ENCODE data around the gene COG5. TPM values are rescaled to one million over a fixed set of nuclear protein-coding genes. Genes with fewer than 3 reads are reported as not detected.

COG5 gene
- polyA plus RNA-seq, 1 of the 3 experiments (the other 2 are of a cell fraction), result 21.2 TPM

GRCh38 chr7:107242267-107242666, 321.5 kb downstream of the COG5 start:
- DNase-seq, result no peak
- Histone ChIP-seq H3K9me3 (0 out of 2 replicates have a peak, but pooled peaks cover 8% of the 10 kb centered on the region), H3K4me2 (no peak overlapping the region), H3K36me3 (replicated peaks in 1 of 2; ENCODE audit: control insufficient read depth in 1 of 2, insufficient read depth in 2 of 2, low read length in 1 of 2) (peaks cover 0 to 37% of the 10 kb centered on the region in 2 experiments), H3K4me1 (ENCODE audit: control insufficient read depth in 1 of 2, insufficient read depth in 2 of 2, low read depth in 1 of 2, low read length in 1 of 2) (peaks cover 0 to 5% of the 10 kb centered on the region in 2 experiments; a peak in 2 of 4 replicates), H3F3A (replicated peaks; ENCODE audit: insufficient read depth) (no peaks in the 10 kb centered on the region), H3K9ac (no peak overlapping the region), H4K20me1 (ENCODE audit: insufficient read depth) (no peaks in the 10 kb centered on the region), H3K9me2 (no peaks in the 10 kb centered on the region), H2AFZ (ENCODE audit: low read depth) (no peak overlapping the region), H3K27me3 (ENCODE audit: insufficient read depth) (no peaks in the 10 kb centered on the region), H3K4me3 (ENCODE audit: low read depth in 2 of 2, low read length in 1 of 2) (no peak overlapping the region), H3K27ac (ENCODE audit: low read depth in 2 of 2, low read length in 1 of 2) (no peak overlapping the region), H3K79me2 (ENCODE audit: insufficient read depth) (no peaks in the 10 kb centered on the region)
- ChIA-PET POLR2A (no interaction called here), CTCF (interaction anchor here (0.6 kb wide), 1 partner anchor 1607 kb away, joined by 3 read pairs; no protein-coding TSS in a partner anchor)
- no peak for TF ChIP-seq GATA2 (CRISPR knock-in tag; IDR thresholded peaks at IDR 0.05)
- TF ChIP-seq FOSL2 (IDR thresholded peaks at IDR 0.05; ENCODE audit: borderline replicate concordance, low read depth), result no peak
- no peak for TF ChIP-seq FOXM1 (IDR thresholded peaks at IDR 0.05; ENCODE audit: low read depth)
- no peak for TF ChIP-seq POLR2AphosphoS5 (IDR thresholded peaks at IDR 0.05; ENCODE audit: low read depth, low read length)
- TF ChIP-seq GABPA (IDR thresholded peaks at IDR 0.05; ENCODE audit: low read depth), result no peak
- no peak for TF ChIP-seq ELF1 (IDR thresholded peaks at IDR 0.05)
- TF ChIP-seq SMC3 (IDR thresholded peaks at IDR 0.05; ENCODE audit: low read depth, low read length), result no peak
- TF ChIP-seq RCOR1 (IDR thresholded peaks at IDR 0.05; ENCODE audit: low read length), result no peak
- TF ChIP-seq CHD2 (IDR thresholded peaks at IDR 0.05; ENCODE audit: low read length, partially characterized antibody), result no peak
- no peak for TF ChIP-seq MAX (IDR thresholded peaks at IDR 0.05; ENCODE audit: low read depth)
- no peak for TF ChIP-seq TAF1 (IDR thresholded peaks at IDR 0.05; ENCODE audit: borderline replicate concordance, low read depth, low read length)
- TF ChIP-seq RXRA (IDR thresholded peaks at IDR 0.05; ENCODE audit: borderline replicate concordance, low read depth), result no peak
- TF ChIP-seq USF2 (IDR thresholded peaks at IDR 0.05; ENCODE audit: borderline replicate concordance, low read depth, low read length), result no peak
- no peak for TF ChIP-seq TEAD4 (IDR thresholded peaks at IDR 0.05; ENCODE audit: borderline replicate concordance, insufficient read depth)
- TF ChIP-seq SIN3A (IDR thresholded peaks at IDR 0.05; ENCODE audit: borderline replicate concordance, low read depth, low read length), result no peak
- TF ChIP-seq TCF12 (IDR thresholded peaks at IDR 0.05), result no peak
- TF ChIP-seq MEF2A (IDR thresholded peaks at IDR 0.05; ENCODE audit: borderline replicate concordance, low read depth), result no peak
- TF ChIP-seq RAD21 (IDR thresholded peaks at IDR 0.05; ENCODE audit: low read length), result no peak
- 81% methylated on average over 4 of the region's 4 CpGs for WGBS (ENCODE audit: low lambda C conversion rate)

- ChIA-PET CTCF (interaction anchor here (0.6 to 1.0 kb wide), 2 partner anchors 44 to 226 kb away, joined by 3 read pairs; no protein-coding TSS in a partner anchor), POLR2A (no interaction called here)
- no peaks in the 10 kb centered on the region for H3K79me2 ChIP-seq (ENCODE audit: insufficient read depth)
- H3K27ac ChIP-seq (ENCODE audit: low read depth in 2 of 2, low read length in 1 of 2), result peak overlapping the region; percentile 42 to 48; a peak in 3 of 4 replicates
- no peak overlapping the region for H3K9ac ChIP-seq
- H3K27me3 ChIP-seq (ENCODE audit: insufficient read depth), result no peaks in the 10 kb centered on the region
- H3K9me2 ChIP-seq, result no peaks in the 10 kb centered on the region
- DNase-seq, result no peak
- no peaks in the 10 kb centered on the region; the same call in 1 of the 2 replicates for H4K20me1 ChIP-seq (ENCODE audit: insufficient read depth)
- peaks cover 9% of the 10 kb centered on the region for H3F3A ChIP-seq (replicated peaks; ENCODE audit: insufficient read depth)
- H2AFZ ChIP-seq (ENCODE audit: low read depth), result no peak overlapping the region
- no peak for TF ChIP-seq CTCF (IDR thresholded peaks at IDR 0.05)
- TF ChIP-seq CHD2 (IDR thresholded peaks at IDR 0.05; ENCODE audit: low read length, partially characterized antibody), result no peak
- no peak for TF ChIP-seq EZH2phosphoT487 (IDR thresholded peaks at IDR 0.05; ENCODE audit: borderline replicate concordance, low read depth)
- no peaks in the 10 kb centered on the region for H3K9me3 ChIP-seq
- no peak overlapping the region for H3K4me2 ChIP-seq
- WGBS (ENCODE audit: low lambda C conversion rate), result 83% methylated on average over 4 of the region's 4 CpGs
- H3K4me3 ChIP-seq (ENCODE audit: low read depth in 2 of 2, low read length in 1 of 2), result no peak overlapping the region
- peaks cover 0 to 14% of the 10 kb centered on the region in 2 experiments for H3K36me3 ChIP-seq (replicated peaks in 1 of 2; ENCODE audit: control insufficient read depth in 1 of 2, insufficient read depth in 2 of 2, low read length in 1 of 2)
- H3K4me1 ChIP-seq (ENCODE audit: control insufficient read depth in 1 of 2, insufficient read depth in 2 of 2, low read depth in 1 of 2, low read length in 1 of 2), result peaks cover 9 to 20% of the 10 kb centered on the region in 2 experiments
Observed at GRCh38 chr7:107237451-107237850, 326.3 kb downstream of the COG5 start.

Data from SK-N-SH (cell line).